ENCODE results near the gene PRLR. TPM values are rescaled to one million over a fixed set of nuclear protein-coding genes. Genes with fewer than 3 reads are reported as not detected.

The PRLR gene
- total RNA-seq, 3 donors from 2014 or later, result 10.3 to 47.1 (median 35.8) TPM

GRCh38 chr5:35010676-35011075, 219.6 kb downstream of the PRLR start:
- H3K4me3 ChIP-seq, result no peak overlapping the region
- no peak for ATAC-seq
- TF ChIP-seq, protein P1, sequence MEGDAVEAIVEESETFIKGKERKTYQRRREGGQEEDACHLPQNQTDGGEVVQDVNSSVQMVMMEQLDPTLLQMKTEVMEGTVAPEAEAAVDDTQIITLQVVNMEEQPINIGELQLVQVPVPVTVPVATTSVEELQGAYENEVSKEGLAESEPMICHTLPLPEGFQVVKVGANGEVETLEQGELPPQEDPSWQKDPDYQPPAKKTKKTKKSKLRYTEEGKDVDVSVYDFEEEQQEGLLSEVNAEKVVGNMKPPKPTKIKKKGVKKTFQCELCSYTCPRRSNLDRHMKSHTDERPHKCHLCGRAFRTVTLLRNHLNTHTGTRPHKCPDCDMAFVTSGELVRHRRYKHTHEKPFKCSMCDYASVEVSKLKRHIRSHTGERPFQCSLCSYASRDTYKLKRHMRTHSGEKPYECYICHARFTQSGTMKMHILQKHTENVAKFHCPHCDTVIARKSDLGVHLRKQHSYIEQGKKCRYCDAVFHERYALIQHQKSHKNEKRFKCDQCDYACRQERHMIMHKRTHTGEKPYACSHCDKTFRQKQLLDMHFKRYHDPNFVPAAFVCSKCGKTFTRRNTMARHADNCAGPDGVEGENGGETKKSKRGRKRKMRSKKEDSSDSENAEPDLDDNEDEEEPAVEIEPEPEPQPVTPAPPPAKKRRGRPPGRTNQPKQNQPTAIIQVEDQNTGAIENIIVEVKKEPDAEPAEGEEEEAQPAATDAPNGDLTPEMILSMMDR (IDR thresholded peaks at IDR 0.05), result no peak
- DNase-seq, result no peak
- intact Hi-C loops (cut with DNase I, micrococcal nuclease), result no loop called here
- H3K36me3 ChIP-seq (ENCODE audit: low read depth), result no peaks in the 10 kb centered on the region
- H3K9me3 ChIP-seq, result no peaks in the 10 kb centered on the region
- H3K4me1 ChIP-seq (ENCODE audit: low read depth), result no peaks in the 10 kb centered on the region

GRCh38 chr5:35009657-35010056, 220.6 kb downstream of the PRLR start:
- no peak for DNase-seq
- Histone ChIP-seq H3K4me1 (ENCODE audit: low read depth) (no peaks in the 10 kb centered on the region), H3K4me3 (no peak overlapping the region), H3K36me3 (ENCODE audit: low read depth) (no peaks in the 10 kb centered on the region), H3K9me3 (no peaks in the 10 kb centered on the region)
- intact Hi-C loops (cut with DNase I, micrococcal nuclease), result loop anchor here in 1 of 2 donors (10.0 kb wide), 1 partner anchor 535 kb away; no protein-coding TSS in a partner anchor
- no peak for ATAC-seq
- TF ChIP-seq, protein P1 (IDR thresholded peaks at IDR 0.05), result no peak

DNA sequence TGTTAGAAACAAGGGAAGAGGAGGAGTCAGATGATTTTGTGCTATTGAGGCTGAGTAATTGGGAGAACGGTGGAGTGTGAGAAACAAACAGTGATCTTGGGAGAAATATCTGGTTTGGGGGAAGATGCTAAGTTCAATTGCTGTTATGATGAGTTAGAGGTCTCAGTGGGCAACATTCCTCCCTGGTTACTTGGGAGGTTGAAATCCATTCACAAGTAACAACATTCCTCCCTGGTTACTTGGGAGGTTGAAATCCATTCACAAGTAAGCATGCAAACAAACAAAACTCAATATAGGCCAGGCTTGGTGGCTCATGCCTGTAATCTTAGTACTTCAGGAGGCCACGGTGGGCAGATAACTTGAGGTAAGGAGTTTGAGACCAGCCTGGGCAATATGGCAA, 221.3 kb downstream of the PRLR start:
- TF ChIP-seq, protein P1 (IDR thresholded peaks at IDR 0.05), result no peak
- ATAC-seq, result no peak
- H3K9me3 ChIP-seq, result no peaks in the 10 kb centered on the region
- intact Hi-C loops (cut with DNase I, micrococcal nuclease), result loop anchor here in 1 of 2 donors (10.0 kb wide), 1 partner anchor 534 kb away; no protein-coding TSS in a partner anchor
- H3K4me1 ChIP-seq (ENCODE audit: low read depth), result no peaks in the 10 kb centered on the region
- no peaks in the 10 kb centered on the region for H3K36me3 ChIP-seq (ENCODE audit: low read depth)
- no peak for DNase-seq
- no peak overlapping the region for H3K4me3 ChIP-seq

GRCh38 chr5:35004771-35005170, 225.5 kb downstream of the PRLR start:
- intact Hi-C loops (cut with DNase I, micrococcal nuclease), result loop anchor here in 1 of 2 donors (10.0 kb wide), 1 partner anchor 530 kb away; no protein-coding TSS in a partner anchor
- no peak overlapping the region for H3K4me3 ChIP-seq
- DNase-seq, result no peak
- no peak for ATAC-seq
- no peaks in the 10 kb centered on the region for H3K4me1 ChIP-seq (ENCODE audit: low read depth)
- TF ChIP-seq, protein P1 (IDR thresholded peaks at IDR 0.05), result no peak
- H3K36me3 ChIP-seq (ENCODE audit: low read depth), result no peaks in the 10 kb centered on the region
- H3K9me3 ChIP-seq, result no peaks in the 10 kb centered on the region

- no peak for DNase-seq
- no peak for ATAC-seq
- H3K9me3 ChIP-seq, result no peaks in the 10 kb centered on the region
- no peak overlapping the region for H3K4me3 ChIP-seq
- no peaks in the 10 kb centered on the region for H3K4me1 ChIP-seq (ENCODE audit: low read depth)
- no peaks in the 10 kb centered on the region for H3K36me3 ChIP-seq (ENCODE audit: low read depth)
- TF ChIP-seq, protein P1 (IDR thresholded peaks at IDR 0.05), result no peak
- intact Hi-C loops (cut with DNase I, micrococcal nuclease), result loop anchor here in 1 of 2 donors (10.0 kb wide), 1 partner anchor 529 kb away; no protein-coding TSS in a partner anchor
Measured at GRCh38 chr5:35004200-35004599, 226.1 kb downstream of the PRLR start.

Measured in mucosa of descending colon (tissue), 3 donors.